Smooth muscle cell (in vitro differentiated cells): Measurements from ENCODE around the gene FAM181A. TPM values are rescaled to one million over a fixed set of nuclear protein-coding genes. Genes with fewer than 3 reads are reported as not detected.

Experiments used
- DNase-seq: peaks from one replicate; lab custom pipeline; 2025; ENCODE audit not compliant: unreplicated experiment; lab: John Stamatoyannopoulos, UW
- H2AFZ ChIP-seq: fragments of 200-600 bp; sonication (generic); 2 replicates; pipeline ENCODE4 v1.6.0; 2016; ENCODE audit warnings: antibody characterized with exemption, low read depth, mild to moderate bottlenecking
- H3F3A ChIP-seq: fragments of 200-600 bp; sonication (generic); 2 replicates; pipeline ENCODE4 v1.6.0; 2017; ENCODE audit warnings: antibody characterized with exemption, low read depth
- H3K27ac ChIP-seq: fragments of 200-600 bp; sonication (generic); 2 replicates; pipeline ENCODE4 v1.5.1; 2016; ENCODE audit warnings: low read depth, mild to moderate bottlenecking
- H3K27me3 ChIP-seq: fragments of 200-600 bp; sonication (generic); 2 replicates; pipeline ENCODE4 v1.6.1; 2016; ENCODE audit warnings: low read depth, mild to moderate bottlenecking
- H3K36me3 ChIP-seq: fragments of 200-600 bp; sonication (generic); 2 replicates; pipeline ENCODE4 v1.5.1; 2016; ENCODE audit warnings: low read depth
- H3K4me1 ChIP-seq: fragments of 200-600 bp; sonication (generic); 2 replicates; pipeline ENCODE4 v1.5.1; 2016; ENCODE audit warnings: low read depth
- H3K4me2 ChIP-seq: fragments of 200-600 bp; sonication (generic); 2 replicates; pipeline ENCODE4 v1.6.0; 2016; ENCODE audit warnings: mild to moderate bottlenecking
- H3K4me3 ChIP-seq: fragments of 200-600 bp; sonication (generic); 2 replicates; pipeline ENCODE4 v1.5.1; 2016; ENCODE audit warnings: mild to moderate bottlenecking
- H3K79me2 ChIP-seq: fragments of 200-600 bp; sonication (generic); 2 replicates; pipeline ENCODE4 v1.6.0; 2016; ENCODE audit warnings: low read depth, mild to moderate bottlenecking
- H3K9ac ChIP-seq: fragments of 200-600 bp; sonication (generic); 2 replicates; pipeline ENCODE4 v1.6.0; 2016; ENCODE audit warnings: low read depth
- H3K9me3 ChIP-seq: fragments of 200-600 bp; sonication (generic); replicated peaks from 2 replicates; pipeline ENCODE4 v1.5.1; 2016; ENCODE audit warnings: low read depth
- H4K20me1 ChIP-seq: fragments of 200-600 bp; sonication (generic); 2 replicates; pipeline ENCODE4 v1.6.0; 2016; ENCODE audit warnings: low read depth
- WGBS: methylation state at CpG from one replicate; pipeline ENCODE4 v1.1.7; 2016; ENCODE audit warnings: low lambda C conversion rate; 5-methylcytosine and 5-hydroxymethylcytosine counted together
- microRNA-seq: library from miRNA; unstranded; fragments of <30 nt; microRNA quantifications from one replicate; pipeline ENCODE4, GENCODE V29; 2016; ENCODE audit warnings: borderline number of aligned reads
- polyA plus RNA-seq: library from polyadenylated mRNA; unstranded; fragments of >200 nt; fragmentation: Nextera tagmentation; extraction: Ambion mirVana; gene quantifications from 2 replicates; pipeline ENCODE4 v1.2.1, GENCODE V29; 2016
- small RNA-seq: library from RNA; depleted of rRNA; stranded (forward); fragments of <200 nt; gene quantifications from one replicate; pipeline ENCODE3, GENCODE V24; 2014
- total RNA-seq: library from RNA; depleted of rRNA; stranded (reverse); fragments of >200 nt; gene quantifications from 2 replicates; pipeline ENCODE4 v1.2.3, GENCODE V29; 2014
- TF ChIP-seq, protein P1 (sequence below): fragments of 200-600 bp; sonication (generic); IDR thresholded peaks from 2 replicates; pipeline ENCODE4 v1.5.1; 2017; ENCODE audit warnings: borderline replicate concordance, mild to moderate bottlenecking, antibody characterized with exemption; ENCODE audit not compliant: insufficient read depth, poor library complexity, severe bottlenecking

Gene FAM181A
- total and polyA plus RNA-seq, 2 experiments from 2014 or later: not detected

DNA sequence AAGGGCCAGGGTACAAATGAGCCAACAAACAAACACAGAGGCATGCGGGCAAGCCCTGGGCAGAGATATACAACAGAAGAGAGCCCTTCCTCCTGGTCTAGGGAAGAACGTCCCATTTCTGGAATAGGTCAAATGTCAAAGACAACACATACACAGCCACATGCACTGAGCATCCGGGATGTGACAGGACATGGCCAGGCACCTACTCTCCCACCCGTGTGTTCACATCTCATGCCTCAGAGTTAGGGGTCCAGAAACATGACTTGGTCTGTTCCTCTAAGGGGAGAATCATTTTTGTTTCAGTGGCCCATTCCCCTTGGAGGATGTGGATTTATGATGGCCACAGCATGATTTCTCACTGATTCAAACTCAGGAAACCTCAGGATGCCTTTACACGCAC lies 50.0 kb downstream of the FAM181A start:
- Histone ChIP-seq H3K4me2 (no peak overlapping the region), H3K9ac (no peak overlapping the region), H2AFZ (no peak overlapping the region), H3K9me3 (no peaks in the 10 kb centered on the region), H3K79me2 (no peaks in the 10 kb centered on the region), H3K36me3 (no peaks in the 10 kb centered on the region), H3F3A (no peaks in the 10 kb centered on the region), H3K27me3 (no peaks in the 10 kb centered on the region), H3K27ac (no peak overlapping the region), H4K20me1 (no peaks in the 10 kb centered on the region), H3K4me3 (no peak overlapping the region), H3K4me1 (peaks cover 11% of the 10 kb centered on the region)
- DNase-seq: no peak
- TF ChIP-seq, protein P1, sequence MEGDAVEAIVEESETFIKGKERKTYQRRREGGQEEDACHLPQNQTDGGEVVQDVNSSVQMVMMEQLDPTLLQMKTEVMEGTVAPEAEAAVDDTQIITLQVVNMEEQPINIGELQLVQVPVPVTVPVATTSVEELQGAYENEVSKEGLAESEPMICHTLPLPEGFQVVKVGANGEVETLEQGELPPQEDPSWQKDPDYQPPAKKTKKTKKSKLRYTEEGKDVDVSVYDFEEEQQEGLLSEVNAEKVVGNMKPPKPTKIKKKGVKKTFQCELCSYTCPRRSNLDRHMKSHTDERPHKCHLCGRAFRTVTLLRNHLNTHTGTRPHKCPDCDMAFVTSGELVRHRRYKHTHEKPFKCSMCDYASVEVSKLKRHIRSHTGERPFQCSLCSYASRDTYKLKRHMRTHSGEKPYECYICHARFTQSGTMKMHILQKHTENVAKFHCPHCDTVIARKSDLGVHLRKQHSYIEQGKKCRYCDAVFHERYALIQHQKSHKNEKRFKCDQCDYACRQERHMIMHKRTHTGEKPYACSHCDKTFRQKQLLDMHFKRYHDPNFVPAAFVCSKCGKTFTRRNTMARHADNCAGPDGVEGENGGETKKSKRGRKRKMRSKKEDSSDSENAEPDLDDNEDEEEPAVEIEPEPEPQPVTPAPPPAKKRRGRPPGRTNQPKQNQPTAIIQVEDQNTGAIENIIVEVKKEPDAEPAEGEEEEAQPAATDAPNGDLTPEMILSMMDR: no peak
- 94% methylated on average over 5 of the region's 5 CpGs for WGBS

DNA sequence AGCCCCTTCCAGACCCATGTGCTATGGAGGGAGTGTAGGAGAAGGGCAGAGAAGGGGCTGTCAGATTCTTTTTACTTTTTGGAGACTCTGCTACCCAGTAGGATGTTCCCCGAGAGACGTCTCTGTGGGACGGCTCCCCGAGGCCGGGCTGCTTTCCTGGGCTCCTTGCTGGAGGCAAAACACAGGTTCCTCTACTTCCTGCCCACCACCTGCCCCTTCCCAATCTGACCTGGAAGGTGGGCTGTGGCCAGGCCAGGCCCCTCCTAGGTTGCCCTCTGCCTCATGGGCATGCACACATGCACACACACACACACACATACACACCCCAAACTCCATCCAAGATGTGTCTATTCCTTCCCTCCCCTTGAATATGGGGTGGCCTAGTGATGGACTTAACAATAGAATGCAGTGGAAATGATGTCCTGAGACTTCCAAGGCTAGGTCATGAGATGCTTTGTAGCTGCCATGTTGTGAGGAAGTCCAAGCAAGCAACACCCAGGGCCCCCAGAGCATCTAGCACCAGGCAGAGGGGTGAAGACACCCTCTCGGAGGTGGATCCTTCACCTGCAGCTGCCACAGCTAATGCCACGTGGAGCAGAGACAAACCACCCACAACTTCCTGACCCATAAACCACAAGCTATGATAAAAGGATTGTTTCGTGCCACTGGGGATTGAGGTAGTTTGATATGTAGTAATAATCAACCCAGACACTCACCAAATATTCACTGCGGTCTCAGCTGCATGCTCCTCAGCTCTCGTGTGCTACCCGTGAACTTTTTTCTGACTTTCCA lies 50.8 kb downstream of the FAM181A start:
- no peaks in the 10 kb centered on the region for H3K9me3 ChIP-seq
- no peak overlapping the region for H2AFZ ChIP-seq
- no peaks in the 10 kb centered on the region for H4K20me1 ChIP-seq
- no peak overlapping the region for H3K27ac ChIP-seq
- DNase-seq: no peak
- no peak overlapping the region for H3K9ac ChIP-seq
- H3K27me3 ChIP-seq: no peaks in the 10 kb centered on the region
- H3K79me2 ChIP-seq: no peaks in the 10 kb centered on the region
- no peak overlapping the region for H3K4me2 ChIP-seq
- peaks cover 17% of the 10 kb centered on the region for H3K4me1 ChIP-seq
- H3F3A ChIP-seq: no peaks in the 10 kb centered on the region
- 82% methylated on average over 11 of the region's 11 CpGs for WGBS
- no peak overlapping the region for H3K4me3 ChIP-seq
- no peaks in the 10 kb centered on the region for H3K36me3 ChIP-seq
- TF ChIP-seq, protein P1: no peak

DNA sequence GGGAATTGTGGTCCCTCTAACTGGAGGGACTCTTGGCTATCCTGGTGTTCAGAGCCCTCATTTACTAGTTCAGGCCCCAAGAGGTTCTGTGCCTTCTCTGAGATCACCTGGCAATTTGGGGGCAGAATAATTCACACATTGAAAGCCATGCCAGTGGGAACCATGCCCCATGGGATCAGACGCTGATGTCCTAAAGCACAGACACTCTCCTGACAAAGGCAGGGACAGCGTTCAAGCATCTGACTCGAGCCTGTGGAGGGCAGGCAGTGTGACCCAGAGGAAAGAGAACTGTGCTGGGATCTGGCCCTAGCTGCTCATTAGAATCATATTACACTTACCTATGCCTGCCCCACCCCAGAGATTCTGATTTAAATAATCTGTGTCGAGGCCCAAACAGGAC lies 51.6 kb downstream of the FAM181A start:
- H3K9ac ChIP-seq: no peak overlapping the region

More for the DNA sequence above, 51.6 kb downstream of the FAM181A start:
- peaks cover 14% of the 10 kb centered on the region for H3K4me1 ChIP-seq
- no peak overlapping the region for H3K4me3 ChIP-seq
- H3K36me3 ChIP-seq: no peaks in the 10 kb centered on the region
- H3K27me3 ChIP-seq: no peaks in the 10 kb centered on the region
- TF ChIP-seq, protein P1: no peak
- H3K9me3 ChIP-seq: no peaks in the 10 kb centered on the region
- H4K20me1 ChIP-seq: no peaks in the 10 kb centered on the region
- 83% methylated on average over 4 of the region's 4 CpGs for WGBS
- H3K4me2 ChIP-seq: no peak overlapping the region
- H3K79me2 ChIP-seq: no peaks in the 10 kb centered on the region
- no peak overlapping the region for H3K27ac ChIP-seq
- no peak overlapping the region for H2AFZ ChIP-seq
- H3F3A ChIP-seq: no peaks in the 10 kb centered on the region
- DNase-seq: no peak

Small RNA genes within 50 kb of the gene (microRNA-seq; reads per million reads assigned to microRNA genes)
- not detected for gene MIR4506

Small RNA genes within 50 kb of the gene (small RNA-seq; reads per million reads assigned to genes)
- not detected for gene MIR4506

Other genes starting within 250 kb of the FAM181A start
- 0.18 TPM in 1 of 2 replicates, not detected in the other for gene PRIMA1, start 138.9 kb upstream of the FAM181A start, total RNA-seq
- not detected in 2 replicates for gene PRIMA1, start 138.9 kb upstream of the FAM181A start, polyA plus RNA-seq
- 0.99 and 6.5 TPM in 2 replicates for gene ASB2, start 49.2 kb downstream of the FAM181A start, total RNA-seq
- gene ASB2, start 49.2 kb downstream of the FAM181A start, polyA plus RNA-seq: 0.30 TPM in 1 of 2 replicates, not detected in the other
- not detected in 2 replicates for gene CCDC197, start 70.0 kb downstream of the FAM181A start, total RNA-seq
- not detected in 2 replicates for gene CCDC197, start 70.0 kb downstream of the FAM181A start, polyA plus RNA-seq
- gene OTUB2, start 99.0 kb downstream of the FAM181A start, total RNA-seq: 2.4 and 5.1 TPM in 2 replicates
- 1.7 and 4.0 TPM in 2 replicates for gene OTUB2, start 99.0 kb downstream of the FAM181A start, polyA plus RNA-seq
- 117 and 151 TPM in 2 replicates for gene DDX24, start 153.9 kb downstream of the FAM181A start, total RNA-seq
- 118 and 127 TPM in 2 replicates for gene DDX24, start 153.9 kb downstream of the FAM181A start, polyA plus RNA-seq
- 2.9 and 14.7 TPM in 2 replicates for gene IFI27L1, start 154.0 kb downstream of the FAM181A start, total RNA-seq
- 38.0 and 38.2 TPM in 2 replicates for gene IFI27L1, start 154.0 kb downstream of the FAM181A start, polyA plus RNA-seq
- 0.13 and 0.40 TPM in 2 replicates for gene IFI27, start 183.4 kb downstream of the FAM181A start, total RNA-seq
- 3.1 TPM in 2 replicates for gene IFI27, start 183.4 kb downstream of the FAM181A start, polyA plus RNA-seq
- gene IFI27L2, start 202.3 kb downstream of the FAM181A start, total RNA-seq: 73.8 and 96.0 TPM in 2 replicates
- gene IFI27L2, start 202.3 kb downstream of the FAM181A start, polyA plus RNA-seq: 135 and 162 TPM in 2 replicates
- gene PPP4R4, start 247.0 kb downstream of the FAM181A start, total RNA-seq: 0.27 and 0.40 TPM in 2 replicates
- gene PPP4R4, start 247.0 kb downstream of the FAM181A start, polyA plus RNA-seq: 0.27 and 0.38 TPM in 2 replicates